Gastroesophageal sphincter (tissue), 4 donors: ENCODE results near the gene CHD5. TPM values are rescaled to one million over a fixed set of nuclear protein-coding genes. Genes with fewer than 3 reads are reported as not detected.
"Not testable (repeated sequence)": the region's sequence is repeated elsewhere in the genome, so short reads cannot be mapped to it uniquely, and the experiment has no call there.

Experiments used
- ATAC-seq: fragments of 150-250 bp; one replicate; pipeline ENCODE4 v1.9.1; 2016; ENCODE audit warnings: mild to moderate bottlenecking, moderate library complexity
- H3K27ac ChIP-seq, 4 donors: fragments of 200-600 bp; sonication (generic) in 3 of 4; 1 replicate in 3 of 4; 2 replicates in 1 of 4; pipeline ENCODE4 v1.5.1; 2016 to 2019
- H3K27me3 ChIP-seq: fragments of 200-600 bp; sonication (generic); one replicate; pipeline ENCODE4 v1.5.1; 2019
- H3K36me3 ChIP-seq, 2 donors: fragments of 200-600 bp; sonication (generic); one replicate each; pipeline ENCODE4 v1.5.1; 2019; ENCODE audit warnings: control low read depth in 1 of 2
- H3K4me1 ChIP-seq, 3 donors: fragments of 200-600 bp; sonication (generic); 1 replicate in 2 of 3; 2 replicates in 1 of 3; pipeline ENCODE4 v1.5.1; 2016 to 2019; ENCODE audit warnings: control low read depth in 2 of 3
- H3K4me3 ChIP-seq, 2 donors: fragments of 200-600 bp; sonication (generic); one replicate each; pipeline ENCODE4 v1.5.1; 2019; ENCODE audit warnings: mild to moderate bottlenecking in 1 of 2, moderate library complexity in 1 of 2
- H3K9me3 ChIP-seq, 3 donors: fragments of 200-600 bp; sonication (generic); one replicate each; pipeline ENCODE4 v1.5.1; 2017 to 2019; ENCODE audit warnings: control low read depth in 2 of 3
- CTCF ChIP-seq, 4 experiments: fragments of 200-600 bp in 2 of 4; fragments of 450-650 bp in 2 of 4; sonication (generic) in 1 of 4; IDR thresholded peaks; one replicate each; pipeline ENCODE4 v1.5.1; 2017 to 2019; ENCODE audit warnings: antibody characterized with exemption in 4 of 4, mild to moderate bottlenecking in 2 of 4, moderate library complexity in 2 of 4
- EP300 ChIP-seq: sonication (generic); formaldehyde crosslinking; IDR thresholded peaks from one replicate; pipeline ENCODE4 v1.6.1; 2017; ENCODE audit warnings: antibody characterized with exemption, mild to moderate bottlenecking
- POLR2A ChIP-seq, 2 donors: fragments of 450-650 bp; IDR thresholded peaks; one replicate each; pipeline ENCODE4 v1.6.1; 2017; ENCODE audit warnings: antibody characterized with exemption in 2 of 2, mild to moderate bottlenecking in 2 of 2, moderate library complexity in 1 of 2
- POLR2AphosphoS5 ChIP-seq: sonication (generic); formaldehyde crosslinking; IDR thresholded peaks from one replicate; pipeline ENCODE4 v1.6.1; 2017; ENCODE audit warnings: antibody characterized with exemption
- WGBS, 2 donors: methylation state at CpG; one replicate each; pipeline ENCODE4 v1.1.5; 2018; ENCODE audit warnings: low coverage in 1 of 2; 5-methylcytosine and 5-hydroxymethylcytosine counted together
- total RNA-seq, 4 donors: library from RNA; depleted of rRNA; stranded (reverse); fragments of >200 nt; gene quantifications; one replicate each; pipeline ENCODE4 v1.1.0, GENCODE V29; 2016

CHD5 gene
- total RNA-seq, 4 donors from 2014 or later: 4.4 to 34.9 (median 9.2) TPM

GRCh38 chr1:6081901-6082300 lies 98.2 kb downstream of the CHD5 start:
- Histone ChIP-seq H3K36me3 (peaks cover 0 to 5% of the 10 kb centered on the region in 2 donors), H3K4me1 (peaks cover 0 to 31% (median 0%) of the 10 kb centered on the region in 3 donors), H3K27me3 (no peaks in the 10 kb centered on the region), H3K4me3 (no peak overlapping the region), H3K9me3 (no peaks in the 10 kb centered on the region), H3K27ac (no peak overlapping the region)
- no peak for TF ChIP-seq POLR2A (IDR thresholded peaks at IDR 0.05)
- TF ChIP-seq CTCF (IDR thresholded peaks at IDR 0.05): no peak
- no peak for TF ChIP-seq POLR2AphosphoS5
- TF ChIP-seq EP300: no peak
- ATAC-seq: no peak
- 71% methylated on average over 7 of the region's 12 CpGs; no CpG with 5 or more reads in 1 of the 2 donors for WGBS, 2 donors

- TF ChIP-seq CTCF (IDR thresholded peaks at IDR 0.05) (no peak), POLR2A (IDR thresholded peaks at IDR 0.05) (no peak), POLR2AphosphoS5 (no peak), EP300 (no peak)
- ATAC-seq: no peak
- 34 to 36% methylated on average over 4 of the region's 12 CpGs for WGBS, 2 donors
- no peak overlapping the region for H3K4me3 ChIP-seq
- H3K27me3 ChIP-seq: no peaks in the 10 kb centered on the region
- no peak overlapping the region for H3K27ac ChIP-seq
- peaks cover 0 to 5% of the 10 kb centered on the region in 2 donors for H3K36me3 ChIP-seq
- no peaks in the 10 kb centered on the region for H3K9me3 ChIP-seq
- peaks cover 0 to 31% (median 0%) of the 10 kb centered on the region in 3 donors for H3K4me1 ChIP-seq
Measured at GRCh38 chr1:6080469-6080868, 99.7 kb downstream of the CHD5 start.

- H3K4me3 ChIP-seq: no peak overlapping the region
- no peak for ATAC-seq
- H3K9me3 ChIP-seq: no peaks in the 10 kb centered on the region
- TF ChIP-seq POLR2AphosphoS5: no peak
- no peak for TF ChIP-seq POLR2A (IDR thresholded peaks at IDR 0.05)
- TF ChIP-seq CTCF (IDR thresholded peaks at IDR 0.05): no peak
- no peak for TF ChIP-seq EP300
- H3K36me3 ChIP-seq: peaks cover 0 to 14% of the 10 kb centered on the region in 2 donors
- no peak overlapping the region for H3K27ac ChIP-seq
- WGBS, 2 donors: 96 to 100% methylated on average over 3 to 10 of the region's 16 CpGs
- H3K4me1 ChIP-seq: peaks cover 0 to 18% (median 0%) of the 10 kb centered on the region in 3 donors
- no peaks in the 10 kb centered on the region for H3K27me3 ChIP-seq
Measured at GRCh38 chr1:6077919-6078318, 102.2 kb downstream of the CHD5 start.

GRCh38 chr1:6077506-6077905 lies 102.6 kb downstream of the CHD5 start:
- TF ChIP-seq CTCF (IDR thresholded peaks at IDR 0.05): no peak
- TF ChIP-seq POLR2AphosphoS5: no peak
- no peak for TF ChIP-seq EP300
- TF ChIP-seq POLR2A (IDR thresholded peaks at IDR 0.05): no peak

GRCh38 chr1:6077061-6077460 lies 103.1 kb downstream of the CHD5 start:
- 88% methylated on average over 6 of the region's 8 CpGs; no CpG with 5 or more reads in 1 of the 2 donors for WGBS, 2 donors
- Histone ChIP-seq H3K4me1 (peaks cover 0 to 10% (median 0%) of the 10 kb centered on the region in 3 donors), H3K36me3 (peaks cover 0 to 14% of the 10 kb centered on the region in 2 donors)
- not testable (repeated sequence) for H3K27me3 ChIP-seq, ATAC-seq, H3K4me3 ChIP-seq, H3K27ac ChIP-seq, H3K9me3 ChIP-seq

More at GRCh38 chr1:6077506-6077905, 102.6 kb downstream of the CHD5 start:
- Histone ChIP-seq H3K36me3 (peaks cover 0 to 14% of the 10 kb centered on the region in 2 donors), H3K9me3 (no peaks in the 10 kb centered on the region), H3K27ac (no peak overlapping the region), H3K4me1 (peaks cover 0 to 14% (median 0%) of the 10 kb centered on the region in 3 donors), H3K4me3 (no peak overlapping the region), H3K27me3 (no peaks in the 10 kb centered on the region)
- ATAC-seq: no peak
- no CpG with 5 or more reads among the region's 19 CpGs for WGBS, 2 donors
